Fibroblast of the conjunctiva (primary cell): ENCODE results near the gene RPL27.
A peak's percentile ranks its signal among the peaks of the same experiment; 100 is the strongest.

Experiments used
- DNase-seq: peaks from one replicate; pipeline ENCODE4 v3.0.0-alpha.2; 2010; ENCODE audit warnings: low read depth

RPL27 gene

DNA sequence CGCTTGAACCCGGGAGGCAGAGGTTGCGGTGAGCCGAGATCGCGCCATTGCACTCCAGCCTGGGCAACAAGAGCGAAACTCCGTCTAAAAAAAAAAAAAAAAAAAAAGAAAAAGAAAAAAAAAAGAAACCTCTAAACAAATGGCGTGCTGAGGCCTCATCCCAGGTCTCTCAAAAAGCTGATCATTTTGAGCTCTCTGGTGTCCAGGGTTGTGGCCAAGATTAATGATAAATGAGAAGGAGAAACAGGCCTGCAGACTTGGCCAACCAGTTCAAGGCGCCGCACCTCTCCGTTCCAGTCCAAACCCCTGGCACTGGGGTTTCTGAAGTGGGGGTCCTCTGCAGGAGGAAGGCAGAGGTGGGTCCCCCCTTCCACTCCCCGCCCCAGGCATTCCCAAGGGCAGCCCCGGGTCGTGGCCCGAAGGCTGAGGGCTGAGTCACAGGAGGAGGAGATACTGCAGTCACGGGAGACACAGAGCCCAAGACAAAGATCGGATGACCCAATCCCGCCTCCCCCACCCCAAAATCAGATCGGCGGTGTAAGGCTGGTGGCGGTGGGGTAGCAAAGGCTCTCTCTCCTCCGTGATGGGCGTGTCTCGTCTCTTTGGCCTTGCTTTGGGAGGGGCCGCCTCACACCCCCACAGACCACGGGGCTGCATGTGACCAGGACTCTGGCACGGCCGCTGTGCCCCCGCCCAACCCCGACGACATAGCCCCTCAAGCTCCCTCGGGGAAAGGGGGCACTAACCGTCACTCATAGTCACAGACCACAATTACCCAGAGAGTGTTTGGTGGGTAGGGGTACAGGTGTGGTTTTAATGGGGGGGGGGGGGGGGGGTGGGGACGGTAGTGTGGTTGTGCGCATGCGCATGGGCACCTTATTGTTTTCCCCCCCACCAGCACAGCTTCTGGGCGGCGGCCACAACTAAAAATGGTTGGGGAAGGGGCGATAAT lies 22.8 kb downstream of the RPL27 start:
- DNase-seq: peak; percentile 51

DNA sequence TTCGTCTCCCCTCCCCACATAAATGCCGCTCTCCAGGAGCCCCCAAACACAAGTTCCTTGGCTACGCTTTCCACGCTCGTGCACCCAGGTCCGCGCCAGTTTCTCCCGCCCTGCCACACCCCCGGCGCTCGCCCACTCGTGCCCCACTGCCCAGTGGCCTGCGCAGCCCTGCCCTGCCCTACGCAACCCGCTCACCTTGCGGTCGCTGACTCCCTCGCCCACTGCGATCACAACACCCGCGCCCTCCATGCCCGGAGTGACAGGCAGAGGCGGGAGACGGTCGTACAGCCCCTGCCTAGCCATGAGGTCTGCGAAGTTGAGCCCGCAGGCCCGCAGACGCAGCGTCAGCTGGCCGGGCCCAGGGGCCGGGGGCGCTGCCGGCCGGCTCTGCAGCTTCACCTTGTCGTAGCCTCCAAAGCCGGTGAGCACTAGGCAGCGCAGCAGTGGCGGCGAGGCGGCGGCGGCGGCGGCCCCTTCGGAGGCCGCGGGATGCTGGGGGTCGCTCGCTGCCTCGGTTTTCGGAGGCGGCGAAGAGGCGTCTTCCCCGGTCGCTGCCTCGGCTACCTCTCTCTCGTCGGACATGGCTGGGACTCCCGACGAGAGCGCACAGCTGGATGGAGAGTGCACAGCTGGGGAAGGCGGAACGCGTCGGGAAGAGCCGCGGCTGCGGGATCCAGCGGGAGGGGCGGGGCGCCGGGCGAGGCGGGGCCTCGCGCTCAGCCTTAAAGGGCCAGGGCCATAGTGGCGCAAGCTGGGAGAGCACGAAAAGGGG lies 23.7 kb downstream of the RPL27 start, which contains the start of gene VAT1:
VAT1 (minus strand) TSS at position 645 of the 772 bp plus-strand sequence; CDS start at position 582, 63 bp downstream.
- DNase-seq: no peak

DNA sequence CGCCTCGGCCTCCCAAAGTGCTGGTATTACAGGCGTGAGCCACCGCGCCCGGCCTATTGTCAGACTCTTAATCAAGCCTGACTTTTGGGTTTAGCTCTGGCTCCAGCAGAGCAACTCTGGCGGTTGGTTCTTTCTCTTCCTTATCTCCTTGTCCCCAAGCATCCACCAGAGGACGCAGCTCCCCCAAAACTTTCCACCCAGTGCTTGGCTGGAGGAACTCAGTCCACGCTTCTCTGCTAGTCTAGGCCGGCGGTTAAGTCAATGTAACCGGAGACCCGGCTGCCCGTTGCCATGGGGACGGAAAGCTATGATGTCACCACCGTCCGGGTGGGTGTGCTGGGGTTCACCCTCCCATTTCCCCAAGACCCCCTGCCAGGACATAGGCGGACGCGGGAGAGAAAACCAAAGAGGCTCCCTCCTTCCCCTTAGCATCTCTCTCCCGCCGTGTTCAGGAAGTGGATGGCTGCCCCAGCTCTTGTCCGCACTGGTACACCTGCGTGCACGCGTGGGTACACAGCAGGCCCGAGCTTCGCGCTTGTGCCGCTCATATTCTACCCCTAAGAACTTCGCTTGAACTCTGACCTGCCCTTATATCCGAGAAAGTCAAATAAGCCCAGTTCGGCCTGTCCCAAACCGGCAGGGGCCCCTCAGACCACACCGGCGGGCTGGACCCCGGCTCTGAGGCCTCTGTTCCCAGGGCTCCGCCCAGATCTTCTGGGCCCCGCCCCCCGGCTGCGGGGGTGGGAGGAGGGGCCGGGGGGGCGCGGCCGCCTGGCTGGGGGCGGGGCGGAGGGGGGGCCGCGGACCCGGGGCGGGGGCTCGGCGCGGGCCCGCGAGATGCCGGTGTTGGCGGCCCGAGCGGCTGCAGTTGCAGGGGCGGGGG lies 26.4 kb downstream of the RPL27 start, which contains the start of gene RND2:
RND2 (plus strand) TSS at position 825 of the 883 bp plus-strand sequence. CDS start 117 bp downstream, outside the sequence.
- peak; percentile 94 for DNase-seq

DNA sequence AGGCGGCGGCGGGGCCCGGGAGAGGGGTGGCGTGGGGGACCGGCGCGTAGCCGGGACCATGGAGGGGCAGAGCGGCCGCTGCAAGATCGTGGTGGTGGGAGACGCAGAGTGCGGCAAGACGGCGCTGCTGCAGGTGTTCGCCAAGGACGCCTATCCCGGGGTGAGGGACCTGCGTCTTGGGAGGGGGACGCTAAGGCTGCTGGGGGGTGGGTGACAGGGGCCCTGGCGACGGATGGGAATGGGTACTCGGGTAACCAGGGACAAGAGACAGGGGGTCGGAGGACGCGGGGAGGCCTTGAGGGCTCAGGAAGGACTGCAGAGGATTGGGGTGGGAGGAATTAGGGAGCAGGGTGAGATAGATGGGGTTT lies 27.1 kb downstream of the RPL27 start:
- no peak for DNase-seq

GRCh38 chr17:43025766-43026537 lies 27.7 kb downstream of the RPL27 start:
- DNase-seq: no peak

GRCh38 chr17:43026595-43026994 lies 28.4 kb downstream of the RPL27 start:
- no peak for DNase-seq

DNA sequence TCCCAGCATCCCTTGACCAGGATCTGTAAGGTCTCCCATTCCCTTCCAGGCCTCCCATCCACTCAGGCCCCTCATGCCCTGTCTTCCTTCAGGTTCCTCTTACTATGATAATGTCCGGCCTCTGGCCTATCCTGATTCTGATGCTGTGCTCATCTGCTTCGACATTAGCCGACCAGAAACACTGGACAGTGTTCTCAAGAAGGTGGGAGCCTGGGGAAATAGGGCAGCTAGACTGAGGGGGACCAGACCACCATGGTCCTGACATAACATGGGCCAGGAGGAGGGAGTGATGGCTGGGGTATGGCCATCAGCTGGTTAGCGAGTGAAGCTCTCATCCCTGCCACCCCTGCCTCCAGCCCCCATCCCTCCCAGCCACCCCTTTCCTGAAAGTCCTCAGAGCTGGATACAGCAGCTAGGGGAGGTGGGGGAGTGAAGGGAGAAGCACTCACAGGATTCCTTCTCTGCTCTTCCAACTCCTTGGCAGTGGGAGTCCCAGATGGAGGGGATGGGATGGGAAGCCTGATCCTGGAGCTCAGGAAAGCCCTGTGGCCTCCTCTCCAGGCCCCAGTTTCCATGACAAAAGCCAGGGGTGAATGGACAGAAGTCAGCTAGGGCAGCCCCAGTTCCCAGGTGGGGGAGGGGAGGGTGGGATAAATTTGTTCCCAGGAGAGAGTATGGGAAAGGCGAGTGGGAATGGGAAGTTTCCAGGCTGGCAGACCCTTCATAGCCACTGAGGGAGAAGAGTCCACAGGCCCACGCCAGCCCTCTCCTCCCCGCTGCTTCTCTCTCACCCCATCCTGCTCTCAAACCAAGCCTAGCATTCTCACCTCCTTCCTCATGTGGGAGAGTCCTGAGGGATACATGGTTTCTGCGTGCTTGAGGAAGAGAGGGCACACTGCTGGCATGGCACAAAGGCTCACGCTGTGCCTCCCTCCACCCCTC lies 29.1 kb downstream of the RPL27 start:
- no peak for DNase-seq

DNA sequence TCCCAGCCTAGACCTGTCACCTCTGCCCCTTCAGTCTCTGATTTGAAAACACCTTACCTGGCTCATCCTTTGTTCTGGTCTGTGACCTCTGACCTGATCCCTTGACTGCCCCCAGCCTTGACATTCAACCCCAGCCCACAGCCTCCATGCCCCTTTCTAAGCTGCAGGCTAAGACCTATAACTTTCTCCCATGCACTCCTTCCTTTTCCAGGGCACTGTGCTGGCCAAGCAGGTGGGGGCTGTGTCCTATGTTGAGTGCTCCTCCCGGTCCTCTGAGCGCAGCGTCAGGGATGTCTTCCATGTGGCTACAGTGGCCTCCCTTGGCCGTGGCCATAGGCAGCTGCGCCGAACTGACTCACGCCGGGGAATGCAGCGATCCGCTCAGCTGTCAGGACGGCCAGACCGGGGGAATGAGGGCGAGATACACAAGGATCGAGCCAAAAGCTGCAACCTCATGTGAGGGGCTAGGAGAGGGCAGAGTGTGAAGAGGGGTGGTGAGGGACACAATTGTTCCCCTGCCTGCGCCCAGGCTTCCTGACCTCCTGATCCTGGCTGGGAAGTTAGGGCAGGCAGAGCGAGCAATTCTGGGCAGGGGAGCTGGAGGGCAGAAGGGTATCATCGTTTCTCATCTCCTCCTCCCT lies 30.1 kb downstream of the RPL27 start:
- no peak for DNase-seq

DNA sequence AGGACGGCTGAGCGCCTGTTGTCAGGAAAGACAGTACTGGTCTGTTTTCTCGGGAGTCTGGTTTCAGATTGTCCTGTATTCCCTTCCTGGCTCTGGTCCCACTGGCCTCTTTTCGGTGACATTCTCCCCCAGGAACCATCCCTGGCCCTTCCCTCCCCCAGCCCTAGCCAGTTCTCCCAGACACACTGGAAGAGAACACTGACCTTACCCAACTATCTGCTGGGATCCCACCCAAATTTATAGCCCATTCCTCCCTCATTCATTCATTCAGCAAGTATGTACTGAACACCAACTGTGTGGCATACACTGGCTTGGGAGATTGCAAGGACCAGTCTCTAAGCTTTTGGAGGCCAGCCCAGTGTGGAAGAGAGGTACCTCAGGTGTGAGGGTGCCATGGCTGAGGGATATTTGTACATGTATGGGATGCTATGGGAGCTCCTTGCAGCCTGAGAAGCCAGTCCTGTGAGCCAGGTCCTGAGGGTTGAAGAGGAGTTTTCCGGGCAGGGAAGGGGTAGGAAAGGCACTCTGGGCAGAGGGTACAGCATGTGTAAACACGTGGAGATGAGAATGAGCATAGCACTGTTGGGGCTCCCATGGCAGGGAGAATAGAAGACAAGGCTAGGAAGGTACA lies 32.0 kb downstream of the RPL27 start:
- DNase-seq: no peak

GRCh38 chr17:43031666-43032065 lies 33.4 kb downstream of the RPL27 start:
- no peak for DNase-seq

- no peak for DNase-seq
Observed at GRCh38 chr17:43033948-43034881, 36.0 kb downstream of the RPL27 start.

- DNase-seq: no peak
Observed at GRCh38 chr17:43034894-43035293, 36.7 kb downstream of the RPL27 start.

DNA sequence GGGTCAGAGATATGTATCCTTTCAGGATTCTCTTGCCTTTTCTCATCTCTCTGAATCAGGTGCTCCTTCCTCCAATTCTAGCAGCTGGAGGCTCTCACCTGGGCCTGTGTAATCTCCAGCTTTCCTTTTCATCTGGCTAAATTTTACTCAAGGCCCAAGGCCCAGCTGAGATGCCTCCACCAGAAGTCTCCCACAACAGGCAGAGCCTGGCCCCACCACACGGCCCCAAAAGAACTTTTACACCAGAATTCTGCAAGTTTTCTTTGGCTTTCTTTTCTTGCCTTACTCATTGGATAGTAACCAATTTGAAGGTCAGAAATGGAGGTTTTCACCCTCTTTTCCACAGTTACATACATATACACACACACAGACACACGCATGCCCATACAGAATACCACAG lies 41.4 kb downstream of the RPL27 start:
- DNase-seq: no peak

GRCh38 chr17:43040655-43041054 lies 42.4 kb downstream of the RPL27 start:
- no peak for DNase-seq

GRCh38 chr17:43042025-43042628 lies 43.9 kb downstream of the RPL27 start:
- no peak for DNase-seq

GRCh38 chr17:43043307-43043706 lies 45.1 kb downstream of the RPL27 start:
- no peak for DNase-seq

DNA sequence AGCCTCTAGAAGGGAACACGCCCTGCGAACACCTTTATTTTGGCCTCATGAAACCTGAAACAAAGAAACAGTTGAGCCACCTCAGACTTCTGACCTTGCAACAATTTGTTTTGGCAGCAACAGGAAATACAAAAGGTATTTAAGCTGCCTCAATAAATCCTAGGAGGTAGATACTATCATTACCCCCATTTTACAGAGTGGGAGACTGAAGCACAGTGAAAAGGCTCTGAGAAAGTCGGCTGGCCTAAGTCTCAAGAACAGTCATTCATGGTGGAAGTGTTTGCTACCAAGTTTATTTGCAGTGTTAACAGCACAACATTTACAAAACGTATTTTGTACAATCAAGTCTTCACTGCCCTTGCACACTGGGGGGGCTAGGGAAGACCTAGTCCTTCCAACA lies 45.8 kb downstream of the RPL27 start:
- no peak for DNase-seq
